Germinal center (tissue), 1 donor: Measurements from ENCODE around the gene CDH4.

Experiments used
- DNase-seq: peaks from one replicate; pipeline ENCODE4 v3.0.0; 2012; ENCODE audit warnings: mixed read lengths, low spot score

Gene CDH4

GRCh38 chr20:61807471-61808160 is 555.6 kb downstream of the CDH4 start:
- DNase-seq, result no peak

GRCh38 chr20:61808447-61808846 is 556.4 kb downstream of the CDH4 start:
- no peak for DNase-seq

GRCh38 chr20:61809006-61809770 is 557.1 kb downstream of the CDH4 start:
- no peak for DNase-seq

- DNase-seq, result no peak
Measured at GRCh38 chr20:61810066-61810737, 558.1 kb downstream of the CDH4 start.

GRCh38 chr20:61810738-61811135 is 558.7 kb downstream of the CDH4 start:
- no peak for DNase-seq

GRCh38 chr20:61811166-61811565 is 559.1 kb downstream of the CDH4 start:
- no peak for DNase-seq

GRCh38 chr20:61812121-61812844 is 560.2 kb downstream of the CDH4 start:
- no peak for DNase-seq

GRCh38 chr20:61812845-61813485 is 560.9 kb downstream of the CDH4 start:
- DNase-seq, result no peak

- no peak for DNase-seq
Measured at GRCh38 chr20:61813791-61814190, 561.7 kb downstream of the CDH4 start.

GRCh38 chr20:61814244-61814643 is 562.2 kb downstream of the CDH4 start:
- no peak for DNase-seq

- DNase-seq, result no peak
Measured at GRCh38 chr20:61814726-61815125, 562.7 kb downstream of the CDH4 start.

- no peak for DNase-seq
Measured at GRCh38 chr20:61815176-61815575, 563.1 kb downstream of the CDH4 start.

- DNase-seq, result no peak
Measured at GRCh38 chr20:61815678-61816077, 563.6 kb downstream of the CDH4 start.

- no peak for DNase-seq
Measured at GRCh38 chr20:61816606-61817460, 564.8 kb downstream of the CDH4 start.

- no peak for DNase-seq
Measured at GRCh38 chr20:61817575-61817974, 565.5 kb downstream of the CDH4 start.

GRCh38 chr20:61818746-61819573 is 566.9 kb downstream of the CDH4 start:
- no peak for DNase-seq

GRCh38 chr20:61819574-61819846 is 567.4 kb downstream of the CDH4 start:
- DNase-seq, result no peak

- DNase-seq, result no peak
Measured at GRCh38 chr20:61819921-61820825, 568.1 kb downstream of the CDH4 start.

GRCh38 chr20:61821735-61822134 is 569.7 kb downstream of the CDH4 start:
- DNase-seq, result no peak
